Measurements from ENCODE around the gene NDE1. TPM values are rescaled to one million over a fixed set of nuclear protein-coding genes. Genes with fewer than 3 reads are reported as not detected.

NDE1 gene
- total and polyA plus RNA-seq, 2 of the 8 experiments (the other 6 are each of a cell fraction or from before 2014, with no cell fraction given), result 13.3 to 41.3 TPM

DNA sequence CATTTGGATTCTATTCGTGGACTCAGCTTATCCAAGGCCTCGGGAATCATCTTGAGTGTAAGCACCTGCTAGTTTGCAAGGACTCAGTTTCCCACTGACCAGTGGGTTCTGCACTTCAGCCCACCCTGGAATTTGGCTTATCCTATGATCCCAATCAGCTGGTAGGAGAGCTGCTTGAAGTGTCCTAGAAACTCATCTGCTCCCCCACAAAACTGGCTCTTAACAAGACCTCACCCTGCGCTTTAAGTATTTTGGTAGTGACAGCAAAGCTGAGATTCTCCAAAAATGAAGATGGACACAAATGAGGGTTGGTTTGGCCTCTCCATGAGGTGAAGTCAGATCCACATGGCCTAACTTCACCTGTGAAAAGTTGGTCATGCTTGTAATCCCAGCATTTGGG is 57.3 kb downstream of the NDE1 start:
- H3K23me2 ChIP-seq (ENCODE audit: low read depth, low read length), result no peaks in the 10 kb centered on the region
- H3K56ac ChIP-seq (replicated peaks; ENCODE audit: insufficient read length, low read depth, low read length), result no peak overlapping the region
- no peak overlapping the region for H2BK5ac ChIP-seq (ENCODE audit: low read depth, low read length)
- H3K27ac ChIP-seq (ENCODE audit: low read depth, low read length), result no peak overlapping the region
- no peak overlapping the region for H4K5ac ChIP-seq (ENCODE audit: insufficient read length, low read depth, low read length)
- H3K18ac ChIP-seq (ENCODE audit: extremely low read depth, low read length), result no peak overlapping the region
- H3K9ac ChIP-seq (replicated peaks in 1 of 4; ENCODE audit: extremely low read depth in 1 of 4, low read depth in 3 of 4, low read length in 3 of 4), result no peak overlapping the region
- ChIA-PET POLR2A (ENCODE audit: partially characterized antibody) (interaction anchor here (0.9 kb wide), 1 partner anchor 10 kb away, joined by 3 read pairs; no protein-coding TSS in a partner anchor), CTCF (ENCODE audit: partially characterized antibody) (interaction anchor here (1.2 to 4.2 kb wide), 4 partner anchors 11 to 487 kb away, joined by 3 to 28 read pairs (median 4); no protein-coding TSS in a partner anchor)
- no peak overlapping the region for H4K8ac ChIP-seq (ENCODE audit: extremely low read depth, insufficient read depth, low read length)
- H3K4me3 ChIP-seq (ENCODE audit: extremely low read depth in 1 of 4, insufficient read depth in 2 of 4, low read depth in 3 of 4, low read length in 4 of 4), result no peak overlapping the region
- no peak overlapping the region for H3K4ac ChIP-seq (replicated peaks; ENCODE audit: insufficient read length, low read depth, low read length)
- H3K23ac ChIP-seq (ENCODE audit: insufficient read length), result no peak overlapping the region
- H2BK12ac ChIP-seq (ENCODE audit: low read depth, low read length), result no peak overlapping the region
- no peaks in the 10 kb centered on the region for H3K27me3 ChIP-seq (replicated peaks in 1 of 4; ENCODE audit: control insufficient read depth in 3 of 4, extremely low read depth in 1 of 4, insufficient read depth in 3 of 4, low read length in 3 of 4)
- TF ChIP-seq ASH2L (IDR thresholded peaks at IDR 0.05; ENCODE audit: low read length) (no peak), JUND (IDR thresholded peaks at IDR 0.05; ENCODE audit: low read length) (no peak), HDAC2 (IDR thresholded peaks at IDR 0.05; ENCODE audit: borderline replicate concordance in 1 of 2, low read depth in 2 of 2, low read length in 2 of 2) (no peak), TBP (IDR thresholded peaks at IDR 0.05; ENCODE audit: low read depth, low read length) (no peak), HDAC6 (IDR thresholded peaks at IDR 0.05; ENCODE audit: low read depth, low read length) (no peak), EGR1 (IDR thresholded peaks at IDR 0.05; ENCODE audit: borderline replicate concordance, low read depth, low read length) (no peak), POLR2AphosphoS5 (IDR thresholded peaks at IDR 0.05; ENCODE audit: low read depth, low read length) (no peak), E2F6 (IDR thresholded peaks at IDR 0.05) (no peak), KDM5A (IDR thresholded peaks at IDR 0.05; ENCODE audit: low read length) (no peak), RFX5 (IDR thresholded peaks at IDR 0.05; ENCODE audit: borderline replicate concordance, low read depth, low read length) (no peak), TCF12 (IDR thresholded peaks at IDR 0.05; ENCODE audit: low read depth, low read length) (no peak)
- TF ChIP-seq, protein P1, sequence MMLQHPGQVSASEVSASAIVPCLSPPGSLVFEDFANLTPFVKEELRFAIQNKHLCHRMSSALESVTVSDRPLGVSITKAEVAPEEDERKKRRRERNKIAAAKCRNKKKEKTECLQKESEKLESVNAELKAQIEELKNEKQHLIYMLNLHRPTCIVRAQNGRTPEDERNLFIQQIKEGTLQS (IDR thresholded peaks at IDR 0.05; ENCODE audit: insufficient read depth, low read depth, low read length), result no peak
- H3K4me1 ChIP-seq (replicated peaks in 1 of 4; ENCODE audit: control insufficient read depth in 3 of 4, insufficient read depth in 4 of 4, low read length in 3 of 4), result no peaks in the 10 kb centered on the region; a peak in 1 of 7 replicates
- H2AFZ ChIP-seq (ENCODE audit: low read length), result no peak overlapping the region
- H4K20me1 ChIP-seq (replicated peaks in 1 of 2; ENCODE audit: control insufficient read depth in 1 of 2, insufficient read depth in 2 of 2, low read length in 2 of 2), result peaks cover 0 to 2% of the 10 kb centered on the region in 2 experiments
- H3K79me1 ChIP-seq (ENCODE audit: low read depth, low read length), result no peaks in the 10 kb centered on the region
- FAIRE-seq (no peak), DNase-seq (ENCODE audit: low read depth in 1 of 2, low spot score in 2 of 2) (no peak)
- no peaks in the 10 kb centered on the region for H3K9me3 ChIP-seq (ENCODE audit: insufficient read depth in 2 of 2, low read depth in 1 of 2, low read length in 1 of 2)
- no peak overlapping the region for H2AK5ac ChIP-seq (ENCODE audit: low read depth, low read length)
- no peak overlapping the region for H4K91ac ChIP-seq (replicated peaks; ENCODE audit: insufficient read length, low read length)
- no peak overlapping the region for H2BK120ac ChIP-seq (replicated peaks; ENCODE audit: low read depth, low read length)
- no peak overlapping the region for H3K14ac ChIP-seq (ENCODE audit: insufficient read length)
- peaks cover 0 to 4% (median 0%) of the 10 kb centered on the region in 4 experiments; a peak in 1 of 8 replicates for H3K36me3 ChIP-seq (ENCODE audit: control insufficient read depth in 2 of 4, insufficient read depth in 4 of 4, low read length in 3 of 4)
- no peak overlapping the region for H2BK20ac ChIP-seq (ENCODE audit: low read length)
- WGBS, 2 experiments (ENCODE audit: extremely low coverage in 1 of 2, insufficient coverage in 1 of 2, insufficient read length in 1 of 2, insufficient replicate concordance in 2 of 2, low coverage in 1 of 2, low lambda C conversion rate in 2 of 2, missing lambda C conversion rate in 1 of 2), result 95% methylated on average over 3 of the region's 3 CpGs; no CpG with 5 or more reads in 1 of the 2 experiments
- no peak overlapping the region for H3K4me2 ChIP-seq (ENCODE audit: insufficient read depth in 1 of 2, low read depth in 2 of 2, low read length in 2 of 2)
- no peak overlapping the region for H2BK15ac ChIP-seq (ENCODE audit: low read length)
- H3K79me2 ChIP-seq (ENCODE audit: control insufficient read depth in 1 of 2, insufficient read depth in 2 of 2, low read length in 2 of 2), result no peaks in the 10 kb centered on the region

All from H1 (cell line).